ENCODE results near the gene GALNT18. TPM values are rescaled to one million over a fixed set of nuclear protein-coding genes. Genes with fewer than 3 reads are reported as not detected.

Gene GALNT18
- polyA plus RNA-seq, 1 donor from 2014 or later = 7.6 TPM

GRCh38 chr11:11660363-11660740, 38.5 kb upstream of the GALNT18 start:
- TF ChIP-seq RAD21 (conservative IDR thresholded peaks at IDR 0.05) (no peak), EP300 (conservative IDR thresholded peaks at IDR 0.05; ENCODE audit: poor library complexity, severe bottlenecking) (no peak), TAF1 (IDR thresholded peaks at IDR 0.05; ENCODE audit: low read depth) (no peak), POLR2AphosphoS5 (IDR thresholded peaks at IDR 0.05) (no peak), REST (IDR thresholded peaks at IDR 0.05; ENCODE audit: borderline replicate concordance) (no peak), SMC3 (conservative IDR thresholded peaks at IDR 0.05; ENCODE audit: poor library complexity) (no peak), EZH2 (IDR thresholded peaks at IDR 0.05; ENCODE audit: borderline replicate concordance, insufficient read depth, low read length, poor library complexity, severe bottlenecking) (no peak), CTCF (IDR thresholded peaks at IDR 0.05; ENCODE audit: poor library complexity, severe bottlenecking) (no peak)
- Histone ChIP-seq H3K9me3 (ENCODE audit: low read length) (no peaks in the 10 kb centered on the region), H3K36me3 (ENCODE audit: insufficient read depth, low read length) (no peaks in the 10 kb centered on the region), H3K4me2 (ENCODE audit: low read length) (no peak overlapping the region), H3K27me3 (ENCODE audit: insufficient read depth, low read depth, low read length) (no peaks in the 10 kb centered on the region), H3K4me3 (ENCODE audit: low read length) (no peak overlapping the region), H3K9ac (ENCODE audit: low read length) (no peak overlapping the region), H3K27ac (ENCODE audit: low read length) (no peak overlapping the region), H3K79me2 (replicated peaks; ENCODE audit: insufficient read depth, low read length) (no peaks in the 10 kb centered on the region), H3K9me2 (ENCODE audit: insufficient read depth, low read length) (no peaks in the 10 kb centered on the region), H4K20me1 (ENCODE audit: insufficient read depth) (no peaks in the 10 kb centered on the region), H2AFZ (ENCODE audit: low read depth, low read length) (no peak overlapping the region), H3F3A (ENCODE audit: insufficient read depth, low read length, poor library complexity, severe bottlenecking) (no peaks in the 10 kb centered on the region)

- no peak for TF ChIP-seq CTCF (IDR thresholded peaks at IDR 0.05; ENCODE audit: poor library complexity, severe bottlenecking)
- TF ChIP-seq MXI1 (conservative IDR thresholded peaks at IDR 0.05; ENCODE audit: poor library complexity, severe bottlenecking) = no peak
- no peak for TF ChIP-seq SMC3 (conservative IDR thresholded peaks at IDR 0.05; ENCODE audit: poor library complexity)
- TF ChIP-seq POLR2AphosphoS5 (IDR thresholded peaks at IDR 0.05) = no peak
- TF ChIP-seq TAF1 (IDR thresholded peaks at IDR 0.05; ENCODE audit: low read depth) = no peak
- TF ChIP-seq EZH2 (IDR thresholded peaks at IDR 0.05; ENCODE audit: borderline replicate concordance, insufficient read depth, low read length, poor library complexity, severe bottlenecking) = no peak
- no peak for TF ChIP-seq RAD21 (conservative IDR thresholded peaks at IDR 0.05)
- TF ChIP-seq REST (IDR thresholded peaks at IDR 0.05; ENCODE audit: borderline replicate concordance) = no peak
- TF ChIP-seq EP300 (conservative IDR thresholded peaks at IDR 0.05; ENCODE audit: poor library complexity, severe bottlenecking) = no peak
- Histone ChIP-seq H4K20me1 (ENCODE audit: insufficient read depth) (no peaks in the 10 kb centered on the region), H3K36me3 (ENCODE audit: insufficient read depth, low read length) (no peaks in the 10 kb centered on the region), H3K27ac (ENCODE audit: low read length) (no peak overlapping the region), H2AFZ (ENCODE audit: low read depth, low read length) (no peak overlapping the region), H3K27me3 (ENCODE audit: insufficient read depth, low read depth, low read length) (no peaks in the 10 kb centered on the region), H3K9me2 (ENCODE audit: insufficient read depth, low read length) (no peaks in the 10 kb centered on the region), H3K4me3 (ENCODE audit: low read length) (no peak overlapping the region), H3F3A (ENCODE audit: insufficient read depth, low read length, poor library complexity, severe bottlenecking) (no peaks in the 10 kb centered on the region), H3K79me2 (replicated peaks; ENCODE audit: insufficient read depth, low read length) (no peaks in the 10 kb centered on the region), H3K9ac (ENCODE audit: low read length) (no peak overlapping the region), H3K9me3 (ENCODE audit: low read length) (no peaks in the 10 kb centered on the region), H3K4me2 (ENCODE audit: low read length) (no peak overlapping the region)
Observed at GRCh38 chr11:11659567-11660362, 38.0 kb upstream of the GALNT18 start.

All from neural cell (in vitro differentiated cells).